ENCODE data around the gene TBXAS1. TPM values are rescaled to one million over a fixed set of nuclear protein-coding genes. Genes with fewer than 3 reads are reported as not detected.

Gene TBXAS1
- total RNA-seq, 2 donors from 2014 or later: 30.1 to 66.6 TPM

DNA sequence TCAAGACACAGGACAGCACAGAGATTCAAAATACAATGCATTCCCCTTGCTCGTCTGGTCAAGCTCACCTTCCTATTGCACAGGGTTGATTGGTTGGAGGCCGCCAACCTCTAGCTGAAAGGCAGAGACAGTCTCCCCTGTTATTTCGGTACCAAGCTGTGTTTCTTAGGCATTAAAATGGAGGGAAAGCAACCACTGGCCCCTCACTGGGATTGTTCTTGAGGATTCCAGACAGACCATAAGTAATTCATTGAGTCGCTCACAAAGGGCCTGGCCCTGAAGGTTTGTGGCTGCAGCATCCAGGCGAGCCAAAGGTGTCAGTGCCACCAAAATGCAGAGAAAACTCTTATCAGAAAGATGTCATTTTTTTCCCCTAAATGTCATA is 152.4 kb downstream of the TBXAS1 start:
- Histone ChIP-seq H3K9me3 (no peaks in the 10 kb centered on the region), H3K27ac (no peak overlapping the region), H3K27me3 (replicated peaks; ENCODE audit: insufficient read depth) (no peaks in the 10 kb centered on the region), H3K36me3 (no peaks in the 10 kb centered on the region), H3K4me3 (no peak overlapping the region), H3K4me1 (ENCODE audit: control insufficient read depth in 1 of 2, low read depth in 2 of 2) (no peaks in the 10 kb centered on the region)
- TF ChIP-seq, protein P1, sequence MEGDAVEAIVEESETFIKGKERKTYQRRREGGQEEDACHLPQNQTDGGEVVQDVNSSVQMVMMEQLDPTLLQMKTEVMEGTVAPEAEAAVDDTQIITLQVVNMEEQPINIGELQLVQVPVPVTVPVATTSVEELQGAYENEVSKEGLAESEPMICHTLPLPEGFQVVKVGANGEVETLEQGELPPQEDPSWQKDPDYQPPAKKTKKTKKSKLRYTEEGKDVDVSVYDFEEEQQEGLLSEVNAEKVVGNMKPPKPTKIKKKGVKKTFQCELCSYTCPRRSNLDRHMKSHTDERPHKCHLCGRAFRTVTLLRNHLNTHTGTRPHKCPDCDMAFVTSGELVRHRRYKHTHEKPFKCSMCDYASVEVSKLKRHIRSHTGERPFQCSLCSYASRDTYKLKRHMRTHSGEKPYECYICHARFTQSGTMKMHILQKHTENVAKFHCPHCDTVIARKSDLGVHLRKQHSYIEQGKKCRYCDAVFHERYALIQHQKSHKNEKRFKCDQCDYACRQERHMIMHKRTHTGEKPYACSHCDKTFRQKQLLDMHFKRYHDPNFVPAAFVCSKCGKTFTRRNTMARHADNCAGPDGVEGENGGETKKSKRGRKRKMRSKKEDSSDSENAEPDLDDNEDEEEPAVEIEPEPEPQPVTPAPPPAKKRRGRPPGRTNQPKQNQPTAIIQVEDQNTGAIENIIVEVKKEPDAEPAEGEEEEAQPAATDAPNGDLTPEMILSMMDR (IDR thresholded peaks at IDR 0.05): no peak
- DNase-seq (ENCODE audit: low spot score): no peak
- ATAC-seq (ENCODE audit: insufficient number of reproducible peaks, low FRiP score, low read depth): no peak

DNA sequence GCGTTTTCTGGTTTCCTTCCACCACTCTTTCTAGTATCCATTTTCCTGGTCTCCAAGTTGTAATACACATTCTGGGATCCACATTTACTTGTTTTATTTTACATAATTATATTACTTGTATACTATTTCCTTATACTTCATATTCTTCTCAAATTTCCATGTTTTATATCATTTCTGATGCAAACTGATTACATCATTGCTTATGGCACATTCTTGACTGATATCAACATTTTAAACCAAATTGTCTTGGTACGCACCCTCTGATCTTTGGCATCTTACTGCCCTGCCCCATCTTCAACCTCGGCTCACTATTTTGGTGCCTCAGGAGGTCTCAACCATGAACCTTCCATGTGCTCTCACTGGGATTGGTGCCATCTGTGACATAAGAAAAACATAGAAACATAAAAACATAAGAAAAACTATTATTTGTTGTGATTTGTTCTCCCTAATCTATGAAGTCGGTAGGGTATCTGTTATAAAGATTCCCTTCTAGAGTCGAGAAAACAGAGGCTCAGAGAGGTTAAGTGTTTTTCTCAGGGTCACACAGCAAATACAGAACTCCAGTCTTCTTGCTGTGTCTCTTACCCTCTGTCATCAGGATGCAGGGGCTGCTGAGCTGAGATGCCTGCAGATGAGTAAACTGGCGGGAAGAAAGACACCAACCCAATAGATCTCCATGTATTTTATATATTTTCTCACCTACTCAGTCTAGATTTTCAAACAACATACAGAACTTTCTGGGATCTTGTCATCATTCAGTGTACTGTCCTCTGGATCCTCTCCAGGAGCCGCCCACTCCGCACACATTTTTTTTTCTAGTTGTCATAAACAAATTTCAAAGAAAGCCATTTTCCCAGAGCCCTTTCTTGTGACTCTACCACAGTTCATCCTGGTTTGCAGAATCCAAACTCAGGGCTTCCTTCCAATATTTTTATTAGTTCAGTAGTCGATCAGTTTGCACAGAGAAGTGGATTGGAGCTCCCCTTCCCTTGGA is 154.2 kb downstream of the TBXAS1 start:
- H3K36me3 ChIP-seq: no peaks in the 10 kb centered on the region
- H3K27ac ChIP-seq: no peak overlapping the region
- H3K27me3 ChIP-seq (replicated peaks; ENCODE audit: insufficient read depth): no peaks in the 10 kb centered on the region
- DNase-seq (ENCODE audit: low spot score) (no peak), ATAC-seq (ENCODE audit: insufficient number of reproducible peaks, low FRiP score, low read depth) (no peak)
- no peak overlapping the region for H3K4me3 ChIP-seq
- H3K4me1 ChIP-seq (ENCODE audit: control insufficient read depth in 1 of 2, low read depth in 2 of 2): no peaks in the 10 kb centered on the region
- TF ChIP-seq, protein P1 (IDR thresholded peaks at IDR 0.05): no peak
- H3K9me3 ChIP-seq: no peaks in the 10 kb centered on the region

DNA sequence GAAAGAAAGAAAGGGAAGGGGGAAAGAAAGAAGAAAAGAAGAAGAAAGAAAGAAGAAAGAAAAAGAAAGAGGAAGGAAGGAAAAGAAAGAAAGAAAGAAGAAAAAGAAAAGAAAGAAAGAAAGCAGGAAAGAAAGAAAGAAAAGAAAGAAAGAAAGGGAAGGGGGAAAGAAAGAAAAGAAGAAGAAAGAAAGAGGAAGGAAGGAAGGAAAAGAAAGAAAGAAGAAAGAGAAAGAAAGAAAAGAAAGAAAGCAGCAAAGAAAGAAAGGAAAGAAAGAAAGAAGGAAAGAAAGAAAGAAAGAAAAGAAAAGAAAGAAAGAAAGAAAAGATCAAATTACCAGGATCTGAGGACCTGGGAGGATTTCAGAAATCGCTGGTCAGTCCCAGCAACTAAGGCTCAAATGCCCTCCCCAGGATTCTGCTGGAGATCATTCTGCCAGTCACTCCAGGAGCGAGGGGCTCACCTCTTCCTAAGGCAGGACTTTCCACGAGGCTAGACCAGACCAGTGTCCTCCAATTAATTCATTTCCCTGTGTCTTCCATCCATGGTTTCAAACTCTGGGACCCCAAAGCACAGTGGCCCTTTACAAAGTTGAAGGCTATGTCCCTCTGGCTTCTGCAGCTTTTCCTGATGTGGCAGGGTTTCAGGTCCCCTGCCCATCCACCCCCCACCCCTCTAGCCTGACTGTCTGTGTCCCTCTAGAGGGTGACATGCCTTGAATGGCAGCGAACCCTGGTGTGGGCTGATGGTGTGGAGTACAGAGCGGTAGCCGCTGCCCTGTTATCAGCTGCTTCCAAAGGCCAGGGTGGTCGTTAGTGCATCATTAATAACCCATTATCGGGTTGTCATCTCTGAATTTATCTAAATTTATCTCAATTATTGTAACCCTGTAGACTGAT is 155.8 kb downstream of the TBXAS1 start:
- ATAC-seq (ENCODE audit: insufficient number of reproducible peaks, low FRiP score, low read depth): no peak

DNA sequence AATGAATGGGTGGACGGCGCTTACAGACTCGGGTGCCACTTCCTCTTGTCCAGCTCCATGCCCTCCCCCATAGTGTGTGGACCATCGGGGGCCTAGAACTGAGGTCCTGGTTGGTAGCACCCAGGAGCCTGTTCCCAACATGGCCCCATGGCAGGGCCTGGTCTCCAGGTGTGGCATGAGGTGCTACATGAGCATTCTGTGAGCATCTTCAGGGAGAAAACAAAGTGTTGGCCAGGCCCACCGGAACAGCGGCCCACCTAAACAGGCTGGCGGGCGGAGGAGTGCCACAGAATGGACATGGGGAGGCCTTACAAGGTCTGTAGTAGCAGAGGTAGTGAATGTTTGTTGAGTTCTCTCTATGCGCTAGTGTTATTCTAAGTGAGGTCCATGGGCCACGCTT is 156.7 kb downstream of the TBXAS1 start:
- Histone ChIP-seq H3K9me3 (no peaks in the 10 kb centered on the region), H3K27ac (no peak overlapping the region), H3K36me3 (no peaks in the 10 kb centered on the region), H3K27me3 (replicated peaks; ENCODE audit: insufficient read depth) (no peaks in the 10 kb centered on the region), H3K4me1 (ENCODE audit: control insufficient read depth in 1 of 2, low read depth in 2 of 2) (no peaks in the 10 kb centered on the region), H3K4me3 (no peak overlapping the region)
- no peak for ATAC-seq (ENCODE audit: insufficient number of reproducible peaks, low FRiP score, low read depth)
- TF ChIP-seq, protein P1 (IDR thresholded peaks at IDR 0.05): no peak
- DNase-seq (ENCODE audit: low spot score): no peak

More for the DNA sequence above, 155.8 kb downstream of the TBXAS1 start:
- Histone ChIP-seq H3K27me3 (replicated peaks; ENCODE audit: insufficient read depth) (no peaks in the 10 kb centered on the region), H3K4me1 (ENCODE audit: control insufficient read depth in 1 of 2, low read depth in 2 of 2) (no peaks in the 10 kb centered on the region), H3K36me3 (no peaks in the 10 kb centered on the region), H3K9me3 (no peaks in the 10 kb centered on the region), H3K27ac (no peak overlapping the region), H3K4me3 (no peak overlapping the region)
- no peak for DNase-seq (ENCODE audit: low spot score)
- TF ChIP-seq, protein P1 (IDR thresholded peaks at IDR 0.05): no peak

Measured in thoracic aorta (tissue), 2 donors.